ENCODE results near the gene SPINT1. TPM values are rescaled to one million over a fixed set of nuclear protein-coding genes. Genes with fewer than 3 reads are reported as not detected.
"Not testable (repeated sequence)": the region's sequence is repeated elsewhere in the genome, so short reads cannot be mapped to it uniquely, and the experiment has no call there.

SPINT1 gene
- total RNA-seq, 1 experiment from 2014 or later, result 123 TPM

- no peak for TF ChIP-seq EZH2 (IDR thresholded peaks at IDR 0.05)
- no peak for TF ChIP-seq ELF1 (IDR thresholded peaks at IDR 0.05; ENCODE audit: borderline replicate concordance, low read depth)
- TF ChIP-seq YY1 (IDR thresholded peaks at IDR 0.05; ENCODE audit: extremely low read depth, insufficient replicate concordance, low read depth, low read length), result peak; percentile 44
- peak; percentile 82 to 94 (median 94) for TF ChIP-seq CTCF (IDR thresholded peaks at IDR 0.05 in 2 of 3, conservative IDR thresholded peaks at IDR 0.05 in 1 of 3; ENCODE audit: borderline replicate concordance in 1 of 3, insufficient read depth in 1 of 3, low read depth in 2 of 3, low read length in 2 of 3)
- no peak for TF ChIP-seq SRF (IDR thresholded peaks at IDR 0.05; ENCODE audit: low read depth)
- no peak for TF ChIP-seq ZBTB33 (IDR thresholded peaks at IDR 0.05; ENCODE audit: extremely low read depth, insufficient replicate concordance, low read length)
- TF ChIP-seq ATF3 (IDR thresholded peaks at IDR 0.05), result no peak
- no peak for TF ChIP-seq CBX3 (IDR thresholded peaks at IDR 0.05; ENCODE audit: low read depth)
Measured at GRCh38 chr15:40859206-40859851, 15.5 kb downstream of the SPINT1 start (continued).

GRCh38 chr15:40861147-40861546 is 17.3 kb downstream of the SPINT1 start:
- H3K79me2 ChIP-seq (ENCODE audit: insufficient read depth, low read length); H3K9ac ChIP-seq (ENCODE audit: low read length); RAD21 ChIA-PET (ENCODE audit: low non-redundant PET in 1 of 2, low total read pairs in 2 of 2, uncharacterized antibody in 2 of 2, unreplicated experiment in 2 of 2); H3K27ac ChIP-seq (ENCODE audit: low read depth, low read length); BruUV-seq (replicated peaks); H4K20me1 ChIP-seq (ENCODE audit: insufficient read depth); ATAC-seq; H3K27me3 ChIP-seq (ENCODE audit: insufficient read depth, low read length); H3K9me3 ChIP-seq (ENCODE audit: control insufficient read depth in 1 of 2, insufficient read depth in 1 of 2, low read depth in 1 of 2, low read length in 2 of 2); H3K36me3 ChIP-seq (ENCODE audit: control insufficient read depth in 1 of 2, insufficient read depth in 2 of 2, low read length in 2 of 2); H2AFZ ChIP-seq (ENCODE audit: low read depth, low read length, poor library complexity, severe bottlenecking); H3K4me3 ChIP-seq (replicated peaks in 1 of 2; ENCODE audit: low read depth in 1 of 2, low read length in 2 of 2); H3K9me2 ChIP-seq (ENCODE audit: insufficient read depth); H3K4me2 ChIP-seq (ENCODE audit: low read length); DNase-seq (ENCODE audit: low read depth, low spot score); intact Hi-C loops (cut with micrococcal nuclease): not testable (repeated sequence)
- POLR2A ChIA-PET, result interaction anchor here (0.7 to 1.9 kb wide), 3 partner anchors 10 to 45 kb away, joined by 3 to 6 read pairs (median 3); partner anchors contain the start of gene VPS18
- peaks cover 21 to 33% of the 10 kb centered on the region in 2 experiments for H3K4me1 ChIP-seq (ENCODE audit: control insufficient read depth in 1 of 2, insufficient read depth in 2 of 2, low read length in 2 of 2)
- CTCF ChIA-PET, result interaction anchor here (1.2 to 4.1 kb wide), 3 partner anchors 10 to 33 kb away, joined by 9 to 26 read pairs (median 18); partner anchors contain the start of gene VPS18
